Measurements from ENCODE around the gene NMNAT3.
"Not testable (repeated sequence)": the region's sequence is repeated elsewhere in the genome, so short reads cannot be mapped to it uniquely, and the experiment has no call there.

Gene NMNAT3

DNA sequence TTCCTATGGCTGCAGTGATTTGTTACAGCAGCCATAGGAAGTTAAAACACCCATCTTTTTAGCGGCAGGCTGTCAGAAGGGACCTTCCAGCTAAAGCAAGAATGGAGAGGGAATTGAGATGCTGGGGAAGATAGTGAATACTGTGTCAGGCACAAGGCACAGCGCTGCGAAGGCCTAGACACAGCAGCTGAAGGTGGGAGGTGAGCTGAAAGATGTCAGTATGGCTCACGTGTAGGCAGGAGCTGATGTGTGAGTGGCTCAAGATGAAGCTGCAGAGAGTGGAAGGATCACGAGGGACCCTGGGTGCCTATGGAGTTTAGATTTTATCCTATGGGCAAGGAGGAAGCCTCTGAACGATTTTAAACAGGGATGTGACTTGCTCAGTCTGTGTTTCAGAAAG lies 44.3 kb downstream of the NMNAT3 start:
- DNase-seq = no peak

GRCh38 chr3:139630542-139630941 lies 47.2 kb downstream of the NMNAT3 start:
- no peak for DNase-seq

GRCh38 chr3:139629033-139629432 lies 48.7 kb downstream of the NMNAT3 start:
- DNase-seq = no peak

DNA sequence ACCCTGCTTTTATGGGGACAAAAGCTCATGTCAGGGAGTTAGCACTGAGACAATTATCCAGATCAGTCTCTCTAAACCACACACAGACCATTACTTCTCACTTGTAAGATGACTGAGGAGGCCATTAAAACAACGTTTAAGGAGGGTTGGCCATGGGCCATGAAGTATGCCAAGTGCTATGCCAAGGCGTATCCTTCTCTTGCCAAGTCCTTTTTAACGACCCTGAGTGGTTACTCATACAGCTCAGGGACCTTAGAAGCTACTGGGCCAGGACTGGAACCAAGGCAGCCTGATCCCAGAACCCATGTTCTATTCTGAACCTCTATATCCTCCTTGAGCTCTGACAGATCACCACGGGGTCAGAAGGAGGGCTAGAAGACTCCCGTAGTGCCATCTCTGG lies 50.0 kb downstream of the NMNAT3 start:
- DNase-seq = peak; percentile 18

DNA sequence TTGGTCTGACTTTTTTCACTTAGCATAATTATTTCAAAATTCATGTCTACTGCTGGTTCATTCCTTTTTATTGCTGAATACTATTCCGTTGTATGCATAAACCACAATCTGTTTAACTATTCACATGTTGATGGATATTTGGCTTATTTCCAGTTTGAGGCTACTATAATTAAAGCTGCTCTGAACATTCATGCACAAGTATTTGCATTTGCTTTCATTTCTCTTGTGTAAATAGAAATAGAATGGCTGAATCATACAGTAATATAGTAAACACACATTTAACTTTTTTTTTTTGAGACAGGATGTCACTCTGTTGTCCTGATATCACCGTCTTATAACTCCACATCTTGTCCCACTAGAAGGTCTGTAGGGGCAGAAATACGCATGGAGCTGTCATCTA lies 57.3 kb downstream of the NMNAT3 start:
- DNase-seq = peak; percentile 41

GRCh38 chr3:139619484-139619883 lies 58.3 kb downstream of the NMNAT3 start:
- no peak for DNase-seq

DNA sequence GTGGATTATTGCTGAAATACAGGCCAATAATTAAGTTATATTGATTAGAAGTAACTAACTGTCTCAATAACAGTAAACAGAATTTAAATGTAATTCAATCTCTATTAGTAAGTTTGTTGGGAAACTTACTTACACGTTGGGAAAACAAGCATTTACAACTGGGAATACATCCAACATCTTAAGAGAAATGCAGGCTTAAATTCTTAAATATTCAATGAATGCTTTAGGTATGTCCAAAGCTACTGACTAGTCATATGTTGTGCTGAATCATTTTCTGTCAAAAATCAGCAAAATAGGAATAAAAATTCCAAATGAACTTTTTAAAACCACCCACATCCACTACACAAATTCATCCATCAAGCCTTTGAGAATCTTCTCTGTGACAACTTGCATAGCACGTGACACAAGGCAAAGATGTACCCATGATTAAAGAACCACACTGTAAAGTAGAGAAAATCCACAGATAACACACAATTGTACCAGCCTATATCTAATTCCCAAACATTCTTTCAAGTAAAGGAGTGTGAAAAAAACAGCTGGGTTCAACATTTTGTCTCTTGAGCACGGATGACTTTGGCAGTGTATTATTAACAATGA lies 60.0 kb downstream of the NMNAT3 start:
- no peak for DNase-seq

- DNase-seq = no peak
These were observed 66.2 kb downstream of the NMNAT3 start for GRCh38 chr3:139611528-139611927.

- DNase-seq = no peak
These were observed 66.9 kb downstream of the NMNAT3 start for GRCh38 chr3:139610886-139611285.

- no peak for DNase-seq
These were observed 68.8 kb downstream of the NMNAT3 start for GRCh38 chr3:139608924-139609323.

DNA sequence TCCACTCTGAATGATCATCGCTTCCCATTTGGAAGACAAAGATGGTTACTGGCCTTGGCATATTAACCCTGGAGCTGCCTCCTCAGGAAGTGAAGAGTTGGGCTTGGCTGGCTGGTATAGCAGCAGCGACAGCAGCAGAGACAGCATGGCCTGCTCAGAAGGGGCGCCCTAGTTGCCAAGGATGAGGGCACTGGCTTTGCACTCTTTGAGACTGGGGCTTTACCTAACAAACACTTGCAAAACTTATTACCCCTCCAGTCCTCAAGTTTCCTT lies 69.7 kb downstream of the NMNAT3 start:
- DNase-seq = no peak

DNA sequence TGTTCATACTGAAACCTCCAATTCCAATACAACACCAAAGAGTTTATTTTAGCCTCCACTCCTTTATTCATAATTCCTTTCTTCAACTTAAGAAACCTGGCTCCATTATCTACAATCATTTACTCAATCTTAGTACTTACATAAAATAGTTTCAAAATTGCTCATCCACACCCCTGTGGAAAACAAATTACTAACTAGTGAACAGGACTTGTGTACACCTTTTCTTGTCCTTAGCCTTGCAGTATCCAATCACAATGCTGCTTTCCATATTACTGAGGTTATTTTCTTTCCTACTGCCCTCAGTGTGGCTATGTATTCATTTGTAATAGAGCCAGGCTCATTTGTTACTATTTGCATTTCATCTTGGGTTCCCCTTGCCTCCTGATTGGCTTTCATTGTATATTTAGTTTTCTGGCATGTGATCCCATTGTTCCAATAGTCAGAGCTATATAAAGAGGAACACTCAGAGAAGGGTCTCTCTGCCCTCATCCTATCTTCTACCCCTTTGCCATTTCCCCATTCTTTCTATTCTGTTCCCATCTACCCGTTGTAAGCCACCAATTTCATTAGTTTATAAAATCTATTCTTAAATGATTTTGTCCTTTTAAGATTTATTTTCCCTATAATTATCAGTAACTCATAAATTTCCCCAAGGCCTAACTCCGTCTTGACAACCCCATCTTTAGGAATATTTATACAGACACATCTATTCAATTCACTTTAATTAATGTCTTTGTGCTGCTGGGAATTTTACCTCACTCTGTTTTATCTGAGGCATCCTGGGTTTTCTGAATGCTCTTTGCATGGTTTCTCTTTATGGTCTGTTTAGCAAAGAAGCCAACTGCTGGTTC lies 70.3 kb downstream of the NMNAT3 start:
- DNase-seq = no peak

DNA sequence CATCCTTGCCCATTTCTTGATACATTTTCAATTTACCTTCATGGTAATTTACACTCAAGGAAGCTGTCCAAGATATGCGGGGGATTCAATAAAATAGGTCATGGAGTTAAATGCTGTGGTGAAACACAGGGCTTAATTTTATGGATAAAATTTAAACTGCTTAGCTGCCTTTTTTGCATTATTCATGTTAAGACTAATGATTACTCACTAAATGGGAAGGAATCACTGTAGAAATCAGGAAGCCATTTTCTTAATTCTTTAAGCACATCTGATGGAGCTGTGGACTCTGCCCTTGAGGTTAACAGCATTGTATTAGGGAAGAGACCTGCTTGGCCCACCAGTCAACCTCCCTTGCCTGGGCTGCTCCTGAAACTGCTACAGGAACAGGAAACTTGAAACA lies 75.8 kb downstream of the NMNAT3 start:
- no peak for DNase-seq

- no peak for DNase-seq
These were observed 76.4 kb downstream of the NMNAT3 start for GRCh38 chr3:139601191-139601961.

DNA sequence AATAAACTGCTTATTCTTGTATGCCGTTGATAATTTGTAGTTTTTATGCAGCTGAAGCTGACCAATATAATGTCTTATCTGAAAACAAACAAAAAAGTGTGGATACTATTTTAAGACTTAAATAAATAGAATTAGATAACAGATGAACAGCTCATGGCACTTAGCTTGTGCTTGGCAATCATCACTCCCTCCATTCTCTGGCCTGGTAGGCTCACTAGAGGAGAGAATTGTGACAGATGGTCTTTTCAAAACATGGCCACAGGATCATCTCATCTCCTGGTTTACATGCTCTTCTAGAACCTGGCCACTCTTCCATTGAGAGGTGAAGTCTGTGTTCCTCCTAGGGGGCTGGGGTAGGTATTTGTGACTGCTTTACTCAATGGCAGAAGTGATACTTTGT lies 79.8 kb downstream of the NMNAT3 start:
- DNase-seq = no peak

DNA sequence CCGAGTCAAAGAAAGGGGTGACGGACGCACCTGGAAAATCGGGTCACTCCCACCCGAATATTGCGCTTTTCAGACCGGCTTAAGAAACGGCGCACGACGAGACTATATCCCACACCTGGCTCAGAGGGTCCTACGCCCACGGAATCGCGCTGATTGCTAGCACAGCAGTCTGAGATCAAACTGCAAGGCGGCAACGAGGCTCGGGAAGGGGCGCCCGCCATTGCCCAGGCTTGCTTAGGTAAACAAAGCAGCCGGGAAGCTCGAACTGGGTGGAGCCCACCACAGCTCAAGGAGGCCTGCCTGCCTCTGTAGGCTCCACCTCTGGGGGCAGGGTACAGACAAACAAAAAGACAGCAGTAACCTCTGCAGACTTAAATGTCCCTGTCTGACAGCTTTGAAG lies 86.6 kb downstream of the NMNAT3 start:
- not testable (repeated sequence) for DNase-seq

DNA sequence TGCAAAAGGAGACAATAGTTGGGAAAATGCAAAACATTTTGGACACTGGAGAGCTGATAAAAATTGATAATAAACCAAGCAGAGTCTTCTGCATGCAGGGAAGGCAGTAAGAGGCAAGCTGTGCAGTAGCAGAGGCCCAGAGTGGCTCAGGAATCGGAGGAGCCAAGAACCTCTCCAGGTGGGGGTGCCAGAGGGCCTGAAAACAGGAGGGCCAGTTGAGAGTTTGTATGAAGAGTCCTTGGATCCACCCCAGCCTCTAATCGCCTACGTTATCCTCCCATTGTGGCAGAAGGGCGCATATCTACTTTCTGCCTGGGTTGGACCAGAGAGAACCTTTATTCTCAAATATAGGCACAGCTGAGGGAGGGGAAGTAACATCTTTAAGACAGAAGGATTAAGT lies 89.3 kb downstream of the NMNAT3 start:
- no peak for DNase-seq

DNA sequence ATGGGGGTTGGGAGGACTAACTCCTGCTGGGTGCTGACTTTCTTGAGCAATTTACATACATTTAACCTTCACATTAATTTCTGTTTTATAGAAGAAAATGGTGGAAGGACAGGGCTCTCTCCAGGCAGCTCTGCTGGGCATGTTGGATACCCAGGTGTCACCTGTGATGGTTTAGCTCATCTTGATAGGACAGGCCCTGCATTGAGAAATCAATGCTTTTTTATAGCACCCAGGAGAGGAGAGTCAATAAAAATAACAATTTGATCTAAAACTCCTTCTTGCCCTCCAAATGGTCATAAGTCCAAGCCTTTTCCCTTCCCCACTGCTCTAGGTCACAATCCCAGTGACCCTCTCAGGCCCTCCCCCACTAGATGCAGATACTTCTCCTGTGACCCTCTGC lies 90.0 kb downstream of the NMNAT3 start:
- no peak for DNase-seq

- DNase-seq = no peak
These were observed 91.3 kb downstream of the NMNAT3 start for GRCh38 chr3:139586420-139587017.

DNA sequence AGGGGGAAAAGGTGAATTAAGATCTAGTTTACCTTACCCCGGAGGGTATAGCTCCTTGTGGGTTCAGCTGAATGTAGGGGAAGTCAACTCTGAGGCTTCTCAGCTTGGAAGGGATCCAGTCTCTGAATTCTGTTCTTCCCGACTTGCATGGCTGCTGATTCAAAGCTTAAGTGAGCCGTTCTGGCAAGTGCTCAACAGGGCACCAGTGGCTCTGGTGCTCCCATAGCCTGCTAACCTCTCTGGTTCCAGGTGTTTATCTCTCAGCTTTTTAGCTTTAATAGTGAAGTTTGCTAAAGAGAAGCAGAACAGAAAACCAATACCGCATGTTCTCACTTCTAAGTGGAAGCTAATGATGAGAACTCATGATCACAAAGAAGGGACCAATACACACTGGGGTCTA lies 92.0 kb downstream of the NMNAT3 start:
- DNase-seq = no peak

DNA sequence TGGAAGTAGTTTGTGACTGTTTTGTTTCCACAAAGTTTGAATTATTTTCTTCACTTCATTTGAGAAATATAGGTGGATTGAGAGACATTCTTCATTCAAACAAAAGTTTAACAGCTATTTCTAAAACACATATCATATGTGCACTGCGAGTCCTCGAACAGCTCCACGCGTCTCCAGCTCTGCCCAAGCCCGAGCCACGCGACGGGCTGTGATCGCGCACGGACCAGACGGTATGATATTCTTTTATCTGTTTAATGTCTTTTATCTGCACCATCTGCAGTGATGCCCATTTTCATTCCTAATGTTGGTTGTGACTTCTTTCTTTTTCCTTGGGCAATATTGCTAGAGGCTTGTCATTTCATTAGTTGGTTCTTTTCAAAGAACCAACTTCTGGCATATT lies 94.1 kb downstream of the NMNAT3 start:
- not testable (repeated sequence) for DNase-seq

GRCh38 chr3:139578783-139579182 lies 99.0 kb downstream of the NMNAT3 start:
- DNase-seq = no peak

DNA sequence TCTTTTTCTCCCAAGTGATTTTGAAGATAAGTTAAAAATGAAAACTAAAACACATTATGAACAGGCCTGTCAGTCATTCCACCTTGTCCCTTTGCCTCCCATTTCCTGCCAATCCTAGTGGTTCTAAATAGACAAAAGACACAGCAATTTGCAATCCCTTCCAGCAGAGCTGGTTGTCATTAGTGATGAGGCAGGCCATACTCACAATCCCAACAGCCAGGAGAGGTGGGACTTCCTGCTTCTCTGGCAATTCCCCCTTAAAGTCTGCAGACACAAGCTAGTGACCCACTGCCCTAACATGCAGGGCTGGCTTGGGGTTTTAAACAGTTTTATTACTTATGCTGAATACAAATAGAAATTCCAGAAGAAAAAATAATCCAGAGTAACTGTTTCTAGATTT lies 99.9 kb downstream of the NMNAT3 start:
- no peak for DNase-seq

DNA sequence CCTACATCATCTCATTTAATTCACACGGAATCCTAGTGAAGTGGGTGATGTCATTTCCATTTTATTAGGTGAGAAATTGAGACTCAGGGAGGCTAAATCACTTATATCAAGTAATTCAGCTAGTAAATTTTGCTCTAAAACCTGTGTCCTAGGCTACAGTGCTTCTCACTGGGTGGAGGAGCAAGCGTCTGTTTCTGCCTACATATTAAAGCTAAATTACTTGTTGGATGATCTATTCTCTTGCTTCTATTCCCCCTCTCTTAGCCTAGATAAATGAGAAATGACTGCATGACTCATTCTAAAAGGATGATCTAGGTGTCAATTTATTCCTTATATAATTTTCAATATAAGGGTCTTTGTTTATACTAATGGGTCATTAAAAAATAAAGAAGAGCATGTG lies 100.4 kb downstream of the NMNAT3 start:
- DNase-seq = no peak

Data from NCI-H2029 (cell line).